ENCODE measurements around the gene ZNF516.

Gene ZNF516

GRCh38 chr18:76391746-76392145 is 103.3 kb downstream of the ZNF516 start:
- H3K4me3 ChIP-seq (ENCODE audit: control insufficient read depth, low read depth, low read length): no peak overlapping the region
- no peak for TF ChIP-seq CTCF (IDR thresholded peaks at IDR 0.05; ENCODE audit: control insufficient read depth, insufficient read depth, low read depth, low read length, missing control alignments)
- DNase-seq (ENCODE audit: low read depth): no peak

- no peak for DNase-seq (ENCODE audit: low read depth)
- TF ChIP-seq CTCF (IDR thresholded peaks at IDR 0.05; ENCODE audit: control insufficient read depth, insufficient read depth, low read depth, low read length, missing control alignments): no peak
- H3K4me3 ChIP-seq (ENCODE audit: control insufficient read depth, low read depth, low read length): no peak overlapping the region
Measured at GRCh38 chr18:76391038-76391437, 104.0 kb downstream of the ZNF516 start.

GRCh38 chr18:76390452-76391035 is 104.5 kb downstream of the ZNF516 start:
- no peak for DNase-seq (ENCODE audit: low read depth)
- no peak for TF ChIP-seq CTCF (IDR thresholded peaks at IDR 0.05; ENCODE audit: control insufficient read depth, insufficient read depth, low read depth, low read length, missing control alignments)
- no peak overlapping the region for H3K4me3 ChIP-seq (ENCODE audit: control insufficient read depth, low read depth, low read length)

GRCh38 chr18:76389716-76390115 is 105.3 kb downstream of the ZNF516 start:
- no peak for TF ChIP-seq CTCF (IDR thresholded peaks at IDR 0.05; ENCODE audit: control insufficient read depth, insufficient read depth, low read depth, low read length, missing control alignments)
- DNase-seq (ENCODE audit: low read depth): no peak
- H3K4me3 ChIP-seq (ENCODE audit: control insufficient read depth, low read depth, low read length): no peak overlapping the region

- no peak for TF ChIP-seq CTCF (IDR thresholded peaks at IDR 0.05; ENCODE audit: control insufficient read depth, insufficient read depth, low read depth, low read length, missing control alignments)
- H3K4me3 ChIP-seq (ENCODE audit: control insufficient read depth, low read depth, low read length): no peak overlapping the region
Measured at GRCh38 chr18:76388891-76389423, 106.1 kb downstream of the ZNF516 start.

GRCh38 chr18:76388261-76388660 is 106.8 kb downstream of the ZNF516 start:
- H3K4me3 ChIP-seq (ENCODE audit: control insufficient read depth, low read depth, low read length): no peak overlapping the region
- no peak for DNase-seq (ENCODE audit: low read depth)
- TF ChIP-seq CTCF (IDR thresholded peaks at IDR 0.05; ENCODE audit: control insufficient read depth, insufficient read depth, low read depth, low read length, missing control alignments): no peak

More at GRCh38 chr18:76388891-76389423, 106.1 kb downstream of the ZNF516 start:
- no peak for DNase-seq (ENCODE audit: low read depth)
